Measurements from ENCODE around the gene SDS.

GRCh38 chr12:113365639-113366395 lies 37.9 kb downstream of the SDS start:
- TF ChIP-seq POLR2A (IDR thresholded peaks at IDR 0.05; ENCODE audit: borderline replicate concordance, extremely low read depth, insufficient read depth, insufficient read length) (no peak), POLR2AphosphoS5 (IDR thresholded peaks at IDR 0.05; ENCODE audit: low read depth, low read length) (no peak), CTCF (IDR thresholded peaks at IDR 0.05 in 2 of 3, conservative IDR thresholded peaks at IDR 0.05 in 1 of 3; ENCODE audit: borderline replicate concordance in 1 of 3, insufficient read depth in 1 of 3, low read depth in 2 of 3, low read length in 2 of 3) (no peak), EZH2 (IDR thresholded peaks at IDR 0.05) (no peak), SP1 (IDR thresholded peaks at IDR 0.05; ENCODE audit: low read depth) (no peak), RAD21 (IDR thresholded peaks at IDR 0.05; ENCODE audit: low read depth) (no peak), SRF (IDR thresholded peaks at IDR 0.05; ENCODE audit: low read depth) (no peak), CEBPB (IDR thresholded peaks at IDR 0.05; ENCODE audit: low read depth) (no peak), ZBTB33 (IDR thresholded peaks at IDR 0.05; ENCODE audit: extremely low read depth, insufficient replicate concordance, low read length) (no peak), ATF3 (IDR thresholded peaks at IDR 0.05) (no peak), CBX3 (IDR thresholded peaks at IDR 0.05; ENCODE audit: low read depth) (no peak)

All from HCT116 (cell line).